ENCODE measurements around the gene IP6K1.
"Not testable (repeated sequence)": the region's sequence is repeated elsewhere in the genome, so short reads cannot be mapped to it uniquely, and the experiment has no call there.

The IP6K1 gene

GRCh38 chr3:49686346-49686745, 100.0 kb downstream of the IP6K1 start:
- not testable (repeated sequence) for DNase-seq

- DNase-seq = not testable (repeated sequence)
Observed at GRCh38 chr3:49685846-49686245, 100.5 kb downstream of the IP6K1 start.

GRCh38 chr3:49685103-49685502, 101.2 kb downstream of the IP6K1 start:
- DNase-seq = not testable (repeated sequence)

GRCh38 chr3:49684453-49684852, 101.9 kb downstream of the IP6K1 start:
- DNase-seq = not testable (repeated sequence)

- DNase-seq = no peak
Observed at GRCh38 chr3:49683162-49683561, 103.2 kb downstream of the IP6K1 start.

- no peak for DNase-seq
Observed at GRCh38 chr3:49681543-49681942, 104.8 kb downstream of the IP6K1 start.

GRCh38 chr3:49681232-49681522, 105.2 kb downstream of the IP6K1 start:
- DNase-seq = no peak

GRCh38 chr3:49680493-49681231, 105.7 kb downstream of the IP6K1 start:
- DNase-seq = no peak

GRCh38 chr3:49675912-49676311, 110.4 kb downstream of the IP6K1 start:
- no peak for DNase-seq

GRCh38 chr3:49674497-49674983, 111.8 kb downstream of the IP6K1 start:
- no peak for DNase-seq

Data from NCI-H1436 treated with DMSO at 0.1 percent for 48 hours (cell line).